Fibroblast of lung (primary cell): ENCODE results near the gene SH3BGRL2. TPM values are rescaled to one million over a fixed set of nuclear protein-coding genes. Genes with fewer than 3 reads are reported as not detected.

ENCODE experiments used
- DNase-seq, 2 donors: peaks; one replicate each; pipeline versions ENCODE4 v3.0.0 to v3.0.0-alpha.2; 2010; ENCODE audit warnings: low read depth in 2 of 2
- H2AFZ ChIP-seq: 2 replicates; pipeline ENCODE4 v1.5.1; 2012; ENCODE audit warnings: low read length, control low read depth, inconsistent platforms
- H3K27ac ChIP-seq: 2 replicates; pipeline ENCODE4 v1.5.1; 2011; ENCODE audit warnings: low read length, control low read depth; ENCODE audit not compliant: insufficient read depth
- H3K27me3 ChIP-seq: 2 replicates; pipeline ENCODE4 v1.5.1; 2011; ENCODE audit warnings: mild to moderate bottlenecking, low read length; ENCODE audit not compliant: control insufficient read depth, insufficient read depth
- H3K36me3 ChIP-seq: 2 replicates; pipeline ENCODE4 v1.5.1; 2011; ENCODE audit warnings: low read length; ENCODE audit not compliant: control insufficient read depth, insufficient read depth
- H3K4me1 ChIP-seq: 2 replicates; pipeline ENCODE4 v1.5.1; 2011; ENCODE audit warnings: low read length; ENCODE audit not compliant: control insufficient read depth, insufficient read depth; ENCODE audit errors: extremely low read depth
- H3K4me2 ChIP-seq: 2 replicates; pipeline ENCODE4 v1.5.1; 2011; ENCODE audit warnings: low read length, control low read depth; ENCODE audit not compliant: insufficient read depth; ENCODE audit errors: extremely low read depth
- H3K4me3 ChIP-seq, 4 experiments: fragments of 200-600 bp in 1 of 4; sonication (generic) in 1 of 4; replicated peaks in 1 of 4; 2 replicates each; pipeline ENCODE4 v1.5.1; 2011 to 2016; ENCODE audit warnings: low read length in 4 of 4, low read depth in 3 of 4, mild to moderate bottlenecking in 3 of 4, control low read depth in 2 of 4, inconsistent platforms in 1 of 4, mixed read lengths in 1 of 4; ENCODE audit not compliant: insufficient read depth in 1 of 4; ENCODE audit errors: control extremely low read depth in 1 of 4
- H3K79me2 ChIP-seq: 2 replicates; pipeline ENCODE4 v1.5.1; 2012; ENCODE audit warnings: mild to moderate bottlenecking, low read length, inconsistent platforms; ENCODE audit not compliant: control insufficient read depth, insufficient read depth
- H3K9ac ChIP-seq: 2 replicates; pipeline ENCODE4 v1.5.1; 2011; ENCODE audit warnings: mild to moderate bottlenecking, low read length, control low read depth; ENCODE audit not compliant: insufficient read depth
- H3K9me3 ChIP-seq: 2 replicates; pipeline ENCODE4 v1.5.1; 2012; ENCODE audit warnings: low read depth, low read length; ENCODE audit not compliant: control insufficient read depth, insufficient read depth
- H4K20me1 ChIP-seq: 2 replicates; pipeline ENCODE4 v1.5.1; 2011; ENCODE audit warnings: low read length; ENCODE audit not compliant: control insufficient read depth, insufficient read depth; ENCODE audit errors: extremely low read depth
- EZH2 ChIP-seq: IDR thresholded peaks from 2 replicates; pipeline ENCODE4 v1.5.1; 2012; ENCODE audit warnings: low read length, control low read depth, mild to moderate bottlenecking; ENCODE audit errors: missing control alignments
- polyA plus RNA-seq, 2 donors: library from polyadenylated mRNA; depleted of rRNA in 1 of 2; stranded (reverse) in 1 of 2; unstranded in 1 of 2; fragments of >200 nt; gene quantifications; 2 replicates each; pipeline ENCODE4 v1.2.1, GENCODE V29; 2011 to 2012; ENCODE audit warnings: missing spikeins in 1 of 2
- total RNA-seq: library from RNA; depleted of rRNA; stranded (reverse); fragments of >200 nt; gene quantifications from 2 replicates; pipeline ENCODE4 v1.2.1, GENCODE V29; 2014
- TF ChIP-seq, protein P1 (sequence below), 2 donors: IDR thresholded peaks in 1 of 2; conservative IDR thresholded peaks in 1 of 2; 1 replicate in 1 of 2; 2 replicates in 1 of 2; pipeline ENCODE4 v1.5.1; 2011 to 2012; ENCODE audit warnings: low read length in 2 of 2, control low read depth in 1 of 2, inconsistent platforms in 1 of 2, low read depth in 1 of 2, mild to moderate bottlenecking in 1 of 2

SH3BGRL2 gene
- total and polyA plus RNA-seq, 2 donors (not counting 1 experiment from before 2014, with no cell fraction given) = 1.5 to 4.3 TPM

GRCh38 chr6:79647741-79648140 is 16.6 kb downstream of the SH3BGRL2 start:
- no peak for DNase-seq
- H4K20me1 ChIP-seq = no peaks in the 10 kb centered on the region
- no peaks in the 10 kb centered on the region for H3K9me3 ChIP-seq
- H3K27me3 ChIP-seq = no peaks in the 10 kb centered on the region
- H3K4me1 ChIP-seq = no peaks in the 10 kb centered on the region
- no peak overlapping the region for H2AFZ ChIP-seq
- H3K4me3 ChIP-seq = no peak overlapping the region
- no peaks in the 10 kb centered on the region for H3K36me3 ChIP-seq
- no peak overlapping the region for H3K9ac ChIP-seq
- H3K79me2 ChIP-seq = no peaks in the 10 kb centered on the region
- no peak overlapping the region for H3K27ac ChIP-seq
- H3K4me2 ChIP-seq = no peak overlapping the region
- TF ChIP-seq EZH2 = no peak
- TF ChIP-seq, protein P1, sequence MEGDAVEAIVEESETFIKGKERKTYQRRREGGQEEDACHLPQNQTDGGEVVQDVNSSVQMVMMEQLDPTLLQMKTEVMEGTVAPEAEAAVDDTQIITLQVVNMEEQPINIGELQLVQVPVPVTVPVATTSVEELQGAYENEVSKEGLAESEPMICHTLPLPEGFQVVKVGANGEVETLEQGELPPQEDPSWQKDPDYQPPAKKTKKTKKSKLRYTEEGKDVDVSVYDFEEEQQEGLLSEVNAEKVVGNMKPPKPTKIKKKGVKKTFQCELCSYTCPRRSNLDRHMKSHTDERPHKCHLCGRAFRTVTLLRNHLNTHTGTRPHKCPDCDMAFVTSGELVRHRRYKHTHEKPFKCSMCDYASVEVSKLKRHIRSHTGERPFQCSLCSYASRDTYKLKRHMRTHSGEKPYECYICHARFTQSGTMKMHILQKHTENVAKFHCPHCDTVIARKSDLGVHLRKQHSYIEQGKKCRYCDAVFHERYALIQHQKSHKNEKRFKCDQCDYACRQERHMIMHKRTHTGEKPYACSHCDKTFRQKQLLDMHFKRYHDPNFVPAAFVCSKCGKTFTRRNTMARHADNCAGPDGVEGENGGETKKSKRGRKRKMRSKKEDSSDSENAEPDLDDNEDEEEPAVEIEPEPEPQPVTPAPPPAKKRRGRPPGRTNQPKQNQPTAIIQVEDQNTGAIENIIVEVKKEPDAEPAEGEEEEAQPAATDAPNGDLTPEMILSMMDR (conservative IDR thresholded peaks at IDR 0.05 in 1 of 2, IDR thresholded peaks at IDR 0.05 in 1 of 2; ENCODE audit: low read depth in 1 of 2, low read length in 2 of 2) = no peak

DNA sequence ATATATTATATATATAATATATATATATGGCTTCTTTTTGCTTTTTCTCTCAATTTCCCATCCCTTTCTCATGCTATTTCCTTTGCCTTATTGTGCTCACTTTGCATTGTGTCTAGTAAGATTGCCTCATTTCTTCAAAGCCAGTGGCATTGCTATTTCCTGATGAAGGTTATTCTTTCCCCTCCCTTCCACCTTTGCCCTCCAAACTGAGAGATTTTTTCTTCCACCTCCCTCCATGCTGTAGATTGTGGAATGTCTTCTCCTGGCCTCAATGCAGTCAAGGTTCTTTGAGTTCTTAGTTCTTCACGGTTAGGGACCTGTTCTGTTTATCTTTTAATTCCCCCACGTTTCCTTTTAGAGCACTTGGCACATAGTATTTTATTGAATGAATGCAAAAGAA is 17.2 kb downstream of the SH3BGRL2 start:
- Histone ChIP-seq H3K4me1 (no peaks in the 10 kb centered on the region), H3K9ac (no peak overlapping the region), H3K4me2 (no peak overlapping the region), H3K27ac (no peak overlapping the region), H3K4me3 (no peak overlapping the region), H3K9me3 (no peaks in the 10 kb centered on the region), H3K27me3 (no peaks in the 10 kb centered on the region), H2AFZ (no peak overlapping the region), H3K36me3 (no peaks in the 10 kb centered on the region), H3K79me2 (no peaks in the 10 kb centered on the region), H4K20me1 (no peaks in the 10 kb centered on the region)
- TF ChIP-seq EZH2 = no peak
- TF ChIP-seq, protein P1 (conservative IDR thresholded peaks at IDR 0.05 in 1 of 2, IDR thresholded peaks at IDR 0.05 in 1 of 2; ENCODE audit: low read depth in 1 of 2, low read length in 2 of 2) = no peak
- no peak for DNase-seq

DNA sequence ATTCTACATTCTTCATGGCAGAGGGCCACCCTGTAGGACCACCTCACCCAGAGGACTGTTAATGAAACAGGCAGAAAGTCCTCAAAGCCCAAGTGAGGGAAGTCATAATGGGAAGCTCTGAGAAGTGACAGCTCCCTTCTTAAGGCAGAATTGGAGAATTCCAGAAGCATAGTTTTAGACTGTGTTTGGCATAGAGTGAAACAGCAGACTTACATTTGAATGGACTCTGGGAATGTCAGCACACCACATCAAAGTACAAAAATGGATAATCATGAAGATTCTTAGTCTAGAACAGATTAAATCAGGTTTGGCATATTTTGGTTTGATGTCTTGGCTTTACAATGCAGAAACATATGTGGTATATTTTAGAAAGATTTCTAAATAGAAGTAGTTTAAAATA is 17.9 kb downstream of the SH3BGRL2 start:
- TF ChIP-seq, protein P1 (conservative IDR thresholded peaks at IDR 0.05 in 1 of 2, IDR thresholded peaks at IDR 0.05 in 1 of 2; ENCODE audit: low read depth in 1 of 2, low read length in 2 of 2) = no peak
- TF ChIP-seq EZH2 = no peak
- peak in 1 of 2 donors; percentile 65 for DNase-seq
- no peak overlapping the region for H2AFZ ChIP-seq
- H3K27me3 ChIP-seq = no peaks in the 10 kb centered on the region
- no peak overlapping the region for H3K27ac ChIP-seq
- H4K20me1 ChIP-seq = no peaks in the 10 kb centered on the region
- no peaks in the 10 kb centered on the region for H3K36me3 ChIP-seq
- H3K79me2 ChIP-seq = no peaks in the 10 kb centered on the region
- no peak overlapping the region for H3K4me2 ChIP-seq
- H3K4me3 ChIP-seq = no peak overlapping the region
- H3K4me1 ChIP-seq = no peaks in the 10 kb centered on the region
- H3K9me3 ChIP-seq = no peaks in the 10 kb centered on the region
- H3K9ac ChIP-seq = no peak overlapping the region
